NOMO-1 treated with DMSO at 0.1 percent for 48 hours (cell line): ENCODE data around the gene DDX1.
A peak's percentile ranks its signal among the peaks of the same experiment; 100 is the strongest.

Experiments used
- DNase-seq: peaks from one replicate; lab custom pipeline; 2025; ENCODE audit not compliant: unreplicated experiment; lab: John Stamatoyannopoulos, UW

DDX1 gene

GRCh38 chr2:15561574-15562344 is 29.9 kb upstream of the DDX1 start:
- DNase-seq: peak; percentile 27

- DNase-seq: no peak
These were observed 29.2 kb upstream of the DDX1 start for GRCh38 chr2:15562354-15563031.

GRCh38 chr2:15563227-15564100 is 28.2 kb upstream of the DDX1 start:
- no peak for DNase-seq

- DNase-seq: no peak
These were observed 26.3 kb upstream of the DDX1 start for GRCh38 chr2:15565392-15565791.

- DNase-seq: no peak
These were observed 25.5 kb upstream of the DDX1 start for GRCh38 chr2:15565994-15566671.

GRCh38 chr2:15566912-15567311 is 24.8 kb upstream of the DDX1 start:
- no peak for DNase-seq

- DNase-seq: no peak
These were observed 22.8 kb upstream of the DDX1 start for GRCh38 chr2:15568874-15569273.

GRCh38 chr2:15570104-15570503 is 21.6 kb upstream of the DDX1 start:
- DNase-seq: no peak

- DNase-seq: no peak
These were observed 19.9 kb upstream of the DDX1 start for GRCh38 chr2:15571729-15572128.

GRCh38 chr2:15577071-15577735 is 14.5 kb upstream of the DDX1 start:
- peak; percentile 62 for DNase-seq

GRCh38 chr2:15579641-15580040 is 12.0 kb upstream of the DDX1 start:
- no peak for DNase-seq

- no peak for DNase-seq
These were observed 11.2 kb upstream of the DDX1 start for GRCh38 chr2:15580451-15580850.

- no peak for DNase-seq
These were observed 8.8 kb upstream of the DDX1 start for GRCh38 chr2:15582710-15583357.

GRCh38 chr2:15583826-15584225 is 7.8 kb upstream of the DDX1 start:
- DNase-seq: no peak

- no peak for DNase-seq
These were observed 7.4 kb upstream of the DDX1 start for GRCh38 chr2:15584316-15584715.

- no peak for DNase-seq
These were observed 6.8 kb upstream of the DDX1 start for GRCh38 chr2:15584767-15585469.

- DNase-seq: no peak
These were observed 3.2 kb upstream of the DDX1 start for GRCh38 chr2:15588329-15588919.

- DNase-seq: no peak
These were observed 336 bp upstream of the DDX1 start for GRCh38 chr2:15591373-15591691.

- DNase-seq: no peak
These were observed 1.6 kb downstream of the DDX1 start for GRCh38 chr2:15593327-15593705.
